ENCODE data around the gene PIK3R4.

PIK3R4 gene

DNA sequence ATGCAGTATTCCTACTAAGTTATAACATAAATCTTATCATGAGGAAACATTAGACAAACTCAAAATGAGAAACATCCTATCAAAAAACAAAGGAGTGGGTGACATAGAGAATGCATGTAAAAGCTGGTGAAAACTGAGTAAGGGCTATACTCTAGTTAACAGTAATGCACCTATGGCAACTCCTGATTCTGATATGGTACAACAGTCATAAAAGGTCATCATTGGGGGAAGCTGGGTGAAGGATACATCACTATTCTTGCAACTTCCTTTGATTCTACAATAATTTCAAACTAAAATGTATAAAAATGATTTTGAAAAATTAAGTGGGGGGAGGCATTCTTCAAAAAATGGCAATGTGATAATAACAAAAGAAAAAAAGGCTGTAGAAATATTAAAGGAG is 6.8 kb downstream of the PIK3R4 start:
- no peak for DNase-seq

DNA sequence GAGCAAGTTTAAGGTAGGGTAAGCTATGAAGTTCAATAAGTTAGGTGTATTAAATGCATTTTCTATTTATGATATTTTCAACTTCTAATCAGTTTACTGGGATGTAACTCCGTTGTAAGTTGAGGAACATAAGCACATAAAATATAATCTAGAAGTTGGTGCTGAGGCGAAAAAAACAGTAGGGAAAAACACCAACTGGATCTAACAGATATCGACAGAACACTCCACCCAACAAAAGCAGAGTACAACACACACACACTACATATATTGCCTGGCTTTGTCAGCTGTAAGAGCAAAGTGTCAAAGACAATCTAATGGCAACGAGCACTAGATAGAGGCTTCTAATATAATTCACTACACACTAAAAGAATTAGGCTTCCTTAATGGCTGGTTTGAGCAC is 8.4 kb downstream of the PIK3R4 start:
- no peak for DNase-seq

DNA sequence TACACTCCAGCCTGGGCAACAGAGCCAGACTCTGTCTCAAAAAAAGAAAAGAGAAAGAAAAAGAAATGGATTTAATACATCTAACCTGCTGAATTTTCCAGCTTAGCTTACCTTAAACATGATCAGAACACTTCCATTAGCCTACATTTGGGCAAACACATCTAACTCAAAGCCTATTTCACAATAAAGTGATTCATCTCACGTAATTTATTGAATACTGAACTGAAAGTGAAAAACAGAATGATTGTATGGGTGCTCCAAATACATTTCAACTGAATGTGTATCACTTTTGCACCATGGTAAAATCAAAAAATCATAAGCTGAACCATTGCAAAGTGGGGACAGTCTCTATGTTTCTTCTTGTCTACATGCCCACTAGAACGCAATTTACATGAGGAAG is 9.0 kb downstream of the PIK3R4 start:
- no peak for DNase-seq

DNA sequence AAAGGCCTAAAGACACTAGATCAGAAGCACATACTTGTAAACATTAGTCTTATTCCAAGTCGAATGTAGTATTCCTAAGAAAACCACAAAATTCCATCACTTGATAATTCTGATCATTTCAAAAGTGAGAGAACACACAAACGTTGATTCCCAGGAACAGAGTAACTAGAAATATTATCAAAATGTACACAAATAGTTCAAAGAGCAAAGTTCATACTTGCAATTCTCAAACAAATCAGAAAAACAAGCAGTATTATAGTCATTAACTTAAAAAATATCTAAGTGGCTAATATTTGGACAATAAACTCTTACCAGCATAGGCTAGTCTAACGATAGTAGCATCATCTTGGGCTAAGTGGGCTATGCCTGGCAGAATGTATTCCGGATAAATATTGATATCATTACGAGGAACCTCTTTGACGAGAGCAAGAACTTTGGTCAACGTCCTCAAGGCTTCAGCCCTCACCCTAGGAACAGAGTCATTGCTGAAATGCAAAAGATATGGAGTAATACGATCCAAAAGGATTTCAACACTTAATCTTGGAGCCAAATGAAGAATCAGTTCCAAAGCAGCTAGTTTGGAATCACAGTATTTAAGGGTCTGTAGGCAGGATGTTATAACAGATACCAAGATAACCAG is 13.3 kb downstream of the PIK3R4 start:
- DNase-seq, result no peak

DNA sequence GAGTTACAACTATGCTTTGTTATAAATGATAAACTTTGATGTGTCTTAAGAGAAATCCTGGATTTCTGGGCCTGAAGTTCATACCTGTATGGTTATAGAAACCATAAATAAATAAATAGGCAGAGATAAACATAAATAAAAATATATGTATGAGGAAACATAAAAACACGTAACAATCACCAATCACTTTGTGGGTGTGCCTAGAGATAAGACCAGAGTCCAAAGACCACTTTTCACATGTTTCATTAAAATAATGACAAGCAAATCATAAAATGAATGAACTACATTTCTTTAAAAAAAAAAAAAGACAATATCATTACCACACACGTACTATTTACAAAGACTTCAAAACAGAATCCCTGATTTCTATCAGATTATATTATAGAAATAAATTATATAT is 14.1 kb downstream of the PIK3R4 start:
- no peak for DNase-seq

DNA sequence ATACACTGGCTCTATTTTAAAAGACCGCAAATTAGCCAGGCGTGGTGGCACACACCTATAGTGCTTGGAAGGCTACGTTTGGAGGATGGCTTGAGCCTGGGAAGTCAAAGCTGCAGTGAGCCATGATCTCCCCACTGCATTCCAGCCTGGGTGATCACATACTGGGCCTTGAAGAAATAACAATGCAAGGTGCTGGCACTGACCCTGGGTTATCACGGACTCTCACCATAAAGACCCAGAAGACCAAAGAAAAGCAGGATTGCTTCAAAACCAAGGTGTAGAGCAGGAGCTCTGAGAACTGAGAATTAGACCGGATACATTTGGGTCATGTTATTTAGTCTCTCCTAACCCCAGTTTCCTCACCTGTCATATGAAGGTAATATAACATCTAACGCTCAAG is 14.8 kb downstream of the PIK3R4 start:
- no peak for DNase-seq

DNA sequence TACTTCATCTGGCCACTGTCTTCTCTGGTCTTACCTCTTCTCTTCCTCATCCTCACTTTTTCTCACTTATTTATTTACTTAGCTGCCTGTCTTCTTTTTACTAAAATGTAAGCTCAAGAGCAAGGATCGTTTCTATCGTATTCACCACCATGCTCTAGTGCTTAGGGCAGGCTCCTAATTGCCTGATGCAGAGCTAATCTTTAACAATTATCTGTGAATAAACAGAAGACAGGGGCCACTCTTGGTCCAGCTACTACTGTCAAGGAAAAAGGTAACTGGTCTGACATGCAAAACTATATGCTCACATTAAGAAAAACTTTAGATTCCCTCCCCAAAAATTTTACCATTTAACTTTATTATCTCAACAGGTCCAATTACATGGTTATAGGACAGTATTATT is 17.5 kb downstream of the PIK3R4 start:
- DNase-seq, result no peak

DNA sequence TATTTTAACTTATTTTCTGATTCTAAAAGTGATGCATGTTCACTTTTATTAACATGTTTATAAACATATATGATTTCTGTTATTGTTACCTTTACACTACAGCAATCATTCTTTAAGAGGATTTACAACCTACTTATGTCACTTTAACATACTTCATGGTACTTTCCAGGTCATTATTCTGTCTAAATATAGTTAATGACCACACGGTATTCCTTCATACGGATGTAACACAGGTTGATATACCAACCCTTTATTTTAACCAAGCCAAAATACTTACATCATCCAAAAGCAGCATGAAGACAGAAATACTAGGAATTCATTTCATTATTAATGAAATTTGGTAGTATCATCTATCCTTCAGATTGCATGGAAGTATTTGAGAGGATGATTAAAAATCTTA is 18.6 kb downstream of the PIK3R4 start:
- DNase-seq, result no peak

DNA sequence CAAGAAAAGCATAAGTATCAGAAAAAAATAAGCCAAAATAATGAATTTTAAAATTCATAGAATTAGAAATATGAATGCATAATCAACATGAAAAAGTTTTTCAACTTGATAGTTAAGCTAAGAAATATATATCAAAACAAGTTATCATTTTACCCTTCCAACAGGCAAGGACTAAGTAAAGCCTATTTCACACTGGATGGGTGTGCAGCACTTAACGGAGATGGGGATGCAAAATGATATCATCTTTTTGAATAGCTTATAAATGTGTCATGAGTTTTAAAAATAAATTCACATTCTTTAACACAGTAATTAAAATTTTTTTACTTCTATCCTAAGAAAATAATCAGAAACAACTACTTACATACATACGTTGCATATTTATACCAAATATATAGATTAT is 20.9 kb downstream of the PIK3R4 start:
- no peak for DNase-seq

DNA sequence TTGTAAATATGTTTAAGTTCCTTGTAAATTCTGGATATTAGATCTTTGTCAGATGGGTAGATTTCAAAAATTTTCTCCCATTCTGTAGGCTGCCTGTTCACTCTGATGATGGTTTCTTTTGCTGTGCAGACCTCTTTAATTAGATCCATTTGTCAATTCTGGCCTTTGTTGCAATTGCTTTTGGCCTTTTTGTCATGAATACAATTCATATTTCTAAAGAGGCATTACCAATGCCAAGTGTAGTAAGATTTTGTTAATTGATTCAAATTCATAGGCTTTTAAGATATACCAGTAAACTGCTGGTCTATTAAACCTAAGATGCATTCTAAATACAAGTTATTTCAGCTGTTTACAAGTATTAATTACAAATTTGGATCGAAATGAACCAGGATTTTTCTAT is 31.0 kb downstream of the PIK3R4 start:
- DNase-seq, result no peak

DNA sequence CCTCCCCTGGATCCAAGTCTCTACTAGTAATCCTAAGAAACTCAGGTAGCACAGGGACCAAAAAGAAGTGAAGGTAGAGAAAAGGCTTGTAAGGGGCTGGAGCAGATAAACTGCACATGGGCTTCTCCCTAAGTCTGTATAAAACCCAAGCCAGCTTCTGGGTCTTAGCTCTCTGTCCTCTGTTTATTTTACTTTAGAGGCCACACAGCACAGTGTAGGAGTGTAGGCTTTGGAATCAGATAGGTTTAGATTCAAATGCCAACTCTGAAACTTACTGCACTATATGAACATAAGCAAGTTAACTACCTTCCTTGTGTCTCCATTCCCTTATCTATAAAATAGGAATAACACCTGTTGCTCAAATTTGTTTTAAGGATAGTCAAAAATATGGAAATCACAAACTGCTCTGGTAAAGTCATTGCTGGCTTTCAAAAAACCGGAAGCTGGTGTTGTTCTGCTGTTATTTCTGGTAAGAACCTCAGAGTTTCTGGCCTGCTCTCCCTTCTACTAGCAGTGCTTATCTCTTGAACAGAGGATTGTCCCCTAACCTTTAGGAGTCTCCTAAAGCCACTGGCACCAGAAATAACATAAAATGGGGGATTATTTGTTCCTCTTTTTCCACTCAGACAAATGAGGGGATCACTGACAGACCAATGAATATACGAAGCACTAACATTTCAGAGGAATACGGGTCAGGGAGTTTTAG is 33.8 kb downstream of the PIK3R4 start:
- DNase-seq, result no peak

DNA sequence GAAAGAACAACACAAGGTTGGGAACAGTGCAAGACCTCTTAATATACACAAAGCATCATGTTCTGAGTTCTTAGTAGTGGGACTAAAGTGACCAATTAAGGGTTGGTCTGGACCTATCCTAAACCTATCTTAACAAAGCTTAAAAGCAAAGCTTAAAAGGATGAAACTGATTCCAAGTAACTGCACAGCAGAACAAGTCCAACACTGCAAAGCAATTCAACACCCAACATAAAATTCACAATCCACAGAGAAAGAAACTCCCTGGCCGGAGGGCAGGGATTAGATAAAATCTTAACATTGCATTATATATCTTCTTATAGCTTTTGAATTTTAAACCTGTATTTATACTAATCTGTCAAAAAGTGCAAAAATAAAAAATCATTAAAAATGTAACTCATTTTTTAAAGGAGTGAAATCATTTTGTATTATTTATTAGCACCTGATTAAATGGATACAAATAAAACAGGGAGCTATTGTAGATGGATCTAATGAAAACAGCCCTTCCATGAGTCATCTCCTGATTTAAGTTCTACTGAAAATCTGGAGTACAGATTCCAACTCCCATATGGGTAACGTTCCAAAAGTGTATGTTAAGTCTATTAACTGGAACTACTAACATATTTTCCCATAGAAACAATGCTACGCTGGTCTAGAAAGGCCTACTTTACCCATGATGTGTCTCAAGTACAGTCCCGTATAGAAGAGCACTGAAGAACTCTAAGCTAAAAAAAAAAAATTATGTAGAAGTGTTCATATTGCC is 34.9 kb downstream of the PIK3R4 start:
- no peak for DNase-seq

DNA sequence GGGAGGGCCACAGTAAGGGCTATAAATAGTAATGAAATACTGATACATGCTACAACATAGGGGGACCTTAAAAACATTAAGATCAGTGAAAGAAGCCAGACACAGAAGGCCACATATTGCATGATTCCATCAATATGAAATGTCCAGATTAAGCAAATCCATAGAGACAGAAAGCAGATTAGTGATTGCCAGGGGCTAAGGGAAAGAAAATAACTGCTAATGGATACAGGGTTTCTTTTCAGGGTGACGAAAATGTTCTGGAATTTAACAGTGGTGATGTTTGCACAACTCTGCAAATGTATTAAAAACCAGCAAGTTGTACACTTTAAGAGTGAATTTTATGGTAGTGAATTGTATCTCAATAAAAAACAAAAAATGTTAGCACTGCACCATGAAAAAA is 37.0 kb downstream of the PIK3R4 start:
- DNase-seq, result no peak

DNA sequence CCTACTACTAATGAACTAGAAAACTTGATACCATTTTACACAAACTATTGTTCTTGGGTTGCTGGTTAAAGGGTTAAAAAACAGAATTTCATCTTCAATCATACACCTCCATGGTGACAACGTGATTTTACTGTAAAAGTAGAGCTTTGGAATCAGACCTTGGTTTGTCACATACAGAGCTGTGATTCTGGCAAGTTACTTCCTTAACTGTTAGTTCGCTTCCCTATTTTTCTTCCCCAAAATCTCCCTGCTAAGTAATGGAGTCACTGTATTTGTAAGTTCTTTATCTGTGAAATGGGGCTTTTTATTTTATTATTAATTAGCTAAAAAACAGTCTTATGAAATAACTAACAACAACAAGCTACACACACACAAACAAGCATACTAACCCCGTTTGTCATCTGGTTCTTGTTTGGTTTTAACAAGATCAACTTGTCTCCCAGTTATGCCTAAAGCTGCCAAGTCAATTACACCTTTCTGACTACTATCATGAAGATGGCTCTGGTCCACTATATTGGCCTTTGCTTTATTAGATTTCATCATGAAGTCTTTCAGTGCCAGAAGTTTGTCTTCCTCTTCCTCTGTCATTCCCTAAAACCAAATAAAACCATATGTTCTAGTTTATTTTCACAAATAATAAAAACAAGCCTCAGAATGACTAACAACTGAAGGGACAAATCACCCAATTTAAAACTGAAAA is 38.6 kb downstream of the PIK3R4 start:
- DNase-seq, result no peak

DNA sequence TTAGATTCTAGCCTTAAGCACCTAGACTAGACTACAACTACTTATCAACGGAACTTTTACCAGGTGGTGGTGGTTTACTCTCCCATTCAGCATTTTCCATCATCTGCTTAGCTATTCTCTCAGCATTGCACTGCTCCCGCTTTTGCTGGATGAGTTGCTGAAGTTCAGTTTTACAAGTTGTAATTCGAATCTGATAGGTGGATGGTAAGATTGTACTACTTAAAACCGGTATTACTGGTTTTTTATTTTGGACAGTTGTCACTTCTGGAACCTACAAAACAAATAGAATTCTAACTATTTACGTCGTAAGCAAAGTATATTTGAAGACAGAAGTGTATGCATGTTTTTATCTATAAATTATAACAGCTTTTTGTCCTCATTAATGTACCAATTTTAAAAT is 41.1 kb downstream of the PIK3R4 start:
- DNase-seq, result no peak

DNA sequence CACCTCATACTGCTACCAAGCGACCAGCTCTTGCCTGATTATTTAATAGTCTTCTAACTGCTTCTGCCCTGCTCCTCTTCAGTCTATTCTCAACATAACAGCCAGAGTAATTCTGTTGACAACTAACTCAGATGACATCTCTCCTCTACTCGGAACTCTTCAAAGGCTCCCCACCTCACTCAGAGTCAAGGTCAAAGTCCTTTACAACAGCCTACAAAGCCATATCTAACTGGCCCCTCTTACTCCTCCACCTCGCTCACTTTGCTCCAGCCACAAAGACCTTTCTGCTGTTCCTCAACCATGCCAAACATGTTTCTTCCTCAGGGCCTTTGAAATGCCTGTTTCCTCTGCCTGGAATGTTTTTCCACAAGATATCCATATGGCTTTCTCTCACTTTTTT is 43.6 kb downstream of the PIK3R4 start:
- DNase-seq, result no peak

DNA sequence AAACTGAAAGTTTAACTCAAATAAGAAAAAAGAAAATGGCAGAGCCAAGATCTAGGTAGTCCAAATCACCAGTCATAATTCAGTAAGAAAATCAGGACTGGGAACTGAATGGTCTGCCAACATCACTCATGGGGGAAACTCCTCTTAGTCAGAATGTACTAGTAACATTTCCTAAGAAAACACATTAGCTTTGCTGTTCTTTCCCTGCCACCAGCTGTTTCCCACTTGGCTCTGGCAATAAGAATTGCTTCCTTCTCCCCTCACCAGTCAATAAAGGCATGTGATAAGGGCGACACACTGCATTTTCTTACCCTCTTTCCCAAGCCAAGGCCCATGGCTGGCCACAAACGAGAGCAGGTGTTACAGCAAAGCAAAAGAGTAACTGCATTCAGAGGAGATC is 46.1 kb downstream of the PIK3R4 start:
- DNase-seq, result no peak

DNA sequence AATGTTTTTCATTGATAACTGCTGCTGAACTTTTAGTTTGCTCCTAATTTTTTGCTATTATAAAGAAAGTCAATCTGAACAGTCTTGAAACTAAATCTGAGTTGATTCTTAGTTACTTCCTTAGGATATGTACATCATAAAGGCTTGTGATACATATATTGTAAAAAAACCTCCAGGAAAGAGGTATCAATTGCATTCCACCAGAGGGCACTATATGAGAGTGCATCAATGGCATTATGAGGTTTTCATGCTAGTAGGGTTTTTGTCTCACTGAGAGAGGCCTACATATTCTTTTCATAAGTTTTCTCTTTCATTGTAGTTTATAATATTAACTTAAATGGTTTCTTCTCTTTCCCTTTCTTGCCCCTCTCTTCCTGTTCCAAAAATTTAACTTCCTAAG is 46.9 kb downstream of the PIK3R4 start:
- DNase-seq, result no peak

DNA sequence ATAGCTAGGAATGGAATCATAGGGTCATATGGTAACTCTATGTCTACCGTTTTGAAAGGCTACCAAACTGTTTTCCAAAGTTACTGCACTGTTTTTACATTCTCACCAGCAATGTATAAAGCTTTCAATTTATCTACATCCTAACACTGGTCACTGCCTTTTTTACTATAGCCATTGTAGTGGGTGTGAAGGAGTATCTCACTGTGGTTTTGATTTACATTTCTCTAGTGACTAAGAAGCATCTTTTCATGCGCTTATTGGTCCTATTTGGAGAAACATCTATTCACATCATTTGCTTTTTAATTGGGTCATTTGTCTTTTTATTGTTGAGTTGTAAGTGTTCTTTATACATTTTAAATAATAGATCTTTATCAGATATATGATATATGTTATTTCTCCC is 53.3 kb downstream of the PIK3R4 start:
- no peak for DNase-seq

DNA sequence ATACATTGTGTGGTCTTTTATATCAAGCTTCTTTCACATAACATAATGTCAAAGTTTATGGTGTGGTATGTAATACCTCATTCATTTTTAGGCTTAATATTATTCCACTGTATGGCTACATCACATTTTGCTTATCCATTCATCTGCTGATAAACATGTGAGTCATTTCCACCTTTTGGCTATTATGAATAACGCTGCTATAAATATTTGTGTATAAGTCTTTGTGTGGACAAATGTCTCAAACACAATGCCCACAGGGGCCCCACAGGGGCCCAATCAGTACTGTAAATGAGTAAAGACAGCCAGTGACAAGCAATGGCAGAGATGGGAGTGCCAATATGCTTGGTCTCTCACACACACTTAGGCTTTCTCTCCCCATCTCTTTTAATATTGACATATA is 54.2 kb downstream of the PIK3R4 start:
- DNase-seq, result no peak

DNA sequence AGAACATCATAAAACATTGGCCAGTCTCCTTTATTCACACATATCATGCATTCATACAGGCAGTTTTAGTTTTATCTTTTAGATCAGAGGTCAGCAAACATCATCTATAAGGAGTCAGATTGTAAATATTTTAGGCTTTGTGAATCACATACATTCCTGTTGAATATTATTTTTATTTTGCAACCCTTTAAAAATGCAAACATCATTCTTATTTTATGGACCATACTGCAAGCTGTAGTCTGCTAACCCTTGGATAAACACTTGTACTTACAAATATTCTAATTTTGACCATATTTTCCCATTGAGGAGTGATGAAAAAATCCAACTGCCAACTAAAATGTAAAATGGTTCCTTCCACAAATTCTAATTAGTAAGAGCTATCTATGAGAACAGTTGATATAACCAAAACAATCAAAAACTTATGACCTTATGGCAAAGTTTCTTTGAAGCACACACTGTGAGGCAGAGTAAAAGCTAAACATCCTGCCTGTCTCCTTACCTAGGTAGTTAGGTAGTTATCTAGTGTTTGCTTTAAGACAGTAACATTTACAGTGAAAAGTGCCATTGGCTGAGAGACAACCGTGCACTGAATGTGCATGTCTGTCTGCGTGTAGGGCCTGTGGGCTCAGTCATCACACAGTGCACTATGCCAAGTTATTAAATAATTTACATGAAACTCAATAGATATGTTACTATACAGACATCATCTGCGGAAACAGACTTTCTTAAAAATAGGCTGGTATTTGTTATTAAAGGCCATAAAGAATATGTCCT is 57.7 kb downstream of the PIK3R4 start:
- DNase-seq, result no peak

DNA sequence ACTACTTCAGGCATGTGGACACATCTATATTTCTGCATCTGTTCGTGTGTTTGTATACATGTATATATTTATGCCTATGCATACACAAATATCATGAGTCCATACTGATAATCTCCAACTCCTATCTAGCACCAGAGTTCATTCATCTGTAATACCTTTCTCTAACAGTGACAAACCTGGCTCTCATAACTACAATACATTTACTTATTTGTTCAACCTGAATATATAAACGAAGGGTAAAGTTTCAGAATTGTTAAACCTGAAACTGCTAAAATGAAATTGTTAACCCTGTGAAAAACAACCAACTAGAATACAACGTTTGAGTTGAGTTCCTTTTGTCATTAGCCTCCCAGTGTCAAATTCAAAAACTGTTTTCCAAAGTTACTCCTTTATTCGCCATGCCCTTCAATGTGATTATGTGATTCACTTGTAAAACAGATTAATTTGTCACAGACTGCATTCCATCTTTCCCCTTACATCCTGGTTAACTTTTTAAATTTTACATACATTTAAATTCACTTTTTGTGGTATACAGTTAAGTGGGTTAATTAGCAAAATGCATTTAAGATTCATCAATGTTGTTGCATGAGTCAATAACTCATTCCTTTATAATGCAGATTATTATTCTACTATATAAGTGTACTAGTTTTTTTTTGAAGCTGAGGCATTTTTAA is 58.5 kb downstream of the PIK3R4 start:
- no peak for DNase-seq

Data from NCI-H1105 (cell line).